DOHH2 (cell line): ENCODE data around the gene TSPYL4.

ENCODE experiments used
- EZH2phosphoT487 ChIP-seq: fragments of 200-600 bp; sonication (generic); IDR thresholded peaks from 2 replicates; pipeline ENCODE4 v1.6.1; 2017; ENCODE audit warnings: borderline replicate concordance, mild to moderate bottlenecking, antibody characterized with exemption, low read length, moderate library complexity, mixed read lengths
- TF ChIP-seq, protein P1 (sequence below): fragments of 200-600 bp; sonication (generic); IDR thresholded peaks from one replicate; pipeline ENCODE4 v1.5.1; 2014; ENCODE audit warnings: antibody characterized with exemption, mild to moderate bottlenecking, low read depth, low read length; ENCODE audit not compliant: poor library complexity, severe bottlenecking

DNA sequence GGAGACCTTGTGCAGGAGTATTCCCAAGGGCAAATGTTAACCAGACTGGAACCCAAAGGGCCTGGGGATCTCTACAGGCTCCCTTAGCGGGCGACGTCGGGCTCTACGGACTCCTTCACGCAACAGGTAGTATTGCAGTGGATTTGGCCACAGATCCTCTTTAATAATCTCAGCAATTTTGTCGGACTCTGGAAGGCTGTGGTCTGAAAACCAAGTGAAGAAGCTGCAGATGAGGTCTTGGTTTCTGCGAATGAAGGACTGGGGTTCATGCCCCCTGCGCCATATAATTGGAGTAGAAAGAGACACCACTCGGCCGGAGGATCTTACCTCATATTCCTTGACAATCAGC is 24.6 kb upstream of the TSPYL4 start:
- TF ChIP-seq, protein P1, sequence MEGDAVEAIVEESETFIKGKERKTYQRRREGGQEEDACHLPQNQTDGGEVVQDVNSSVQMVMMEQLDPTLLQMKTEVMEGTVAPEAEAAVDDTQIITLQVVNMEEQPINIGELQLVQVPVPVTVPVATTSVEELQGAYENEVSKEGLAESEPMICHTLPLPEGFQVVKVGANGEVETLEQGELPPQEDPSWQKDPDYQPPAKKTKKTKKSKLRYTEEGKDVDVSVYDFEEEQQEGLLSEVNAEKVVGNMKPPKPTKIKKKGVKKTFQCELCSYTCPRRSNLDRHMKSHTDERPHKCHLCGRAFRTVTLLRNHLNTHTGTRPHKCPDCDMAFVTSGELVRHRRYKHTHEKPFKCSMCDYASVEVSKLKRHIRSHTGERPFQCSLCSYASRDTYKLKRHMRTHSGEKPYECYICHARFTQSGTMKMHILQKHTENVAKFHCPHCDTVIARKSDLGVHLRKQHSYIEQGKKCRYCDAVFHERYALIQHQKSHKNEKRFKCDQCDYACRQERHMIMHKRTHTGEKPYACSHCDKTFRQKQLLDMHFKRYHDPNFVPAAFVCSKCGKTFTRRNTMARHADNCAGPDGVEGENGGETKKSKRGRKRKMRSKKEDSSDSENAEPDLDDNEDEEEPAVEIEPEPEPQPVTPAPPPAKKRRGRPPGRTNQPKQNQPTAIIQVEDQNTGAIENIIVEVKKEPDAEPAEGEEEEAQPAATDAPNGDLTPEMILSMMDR: no peak
- TF ChIP-seq EZH2phosphoT487: no peak
